Spleen (tissue), 11 donors: ENCODE measurements around the gene HCRT. TPM values are rescaled to one million over a fixed set of nuclear protein-coding genes. Genes with fewer than 3 reads are reported as not detected.

Experiments used
- DNase-seq: peaks from one replicate; pipeline ENCODE4 v3.0.0-alpha.2; 2020
- H3K27ac ChIP-seq, 8 donors: fragments of 200-600 bp; sonication (generic) in 7 of 8; 1 replicate in 4 of 8; 2 replicates in 4 of 8; pipeline versions ENCODE4 v1.5.0 to v1.8.0; 2016 to 2021; ENCODE audit warnings: inconsistent platforms in 4 of 8, mild to moderate bottlenecking in 4 of 8, moderate library complexity in 1 of 8
- H3K27me3 ChIP-seq, 7 donors: fragments of 200-600 bp; sonication (generic) in 6 of 7; replicated peaks in 1 of 7; 1 replicate in 4 of 7; 2 replicates in 3 of 7; pipeline versions ENCODE4 v1.5.0 to v1.8.0; 2016 to 2021; ENCODE audit warnings: inconsistent platforms in 3 of 7, mild to moderate bottlenecking in 1 of 7
- H3K36me3 ChIP-seq, 6 donors: fragments of 200-600 bp; sonication (generic) in 5 of 6; 1 replicate in 4 of 6; 2 replicates in 2 of 6; pipeline versions ENCODE4 v1.5.0 to v1.8.0; 2016 to 2021; ENCODE audit warnings: inconsistent platforms in 2 of 6
- H3K4me1 ChIP-seq, 6 donors: fragments of 200-600 bp; sonication (generic) in 5 of 6; 1 replicate in 3 of 6; 2 replicates in 3 of 6; pipeline versions ENCODE4 v1.5.0 to v1.8.0; 2016 to 2021; ENCODE audit warnings: inconsistent platforms in 3 of 6
- H3K4me3 ChIP-seq, 8 donors: fragments of 200-600 bp; sonication (generic) in 7 of 8; 1 replicate in 4 of 8; 2 replicates in 4 of 8; pipeline versions ENCODE4 v1.5.0 to v1.8.0; 2016 to 2021; ENCODE audit warnings: inconsistent platforms in 4 of 8, mild to moderate bottlenecking in 4 of 8, moderate library complexity in 2 of 8
- H3K9me3 ChIP-seq, 8 donors: fragments of 200-600 bp; sonication (generic) in 7 of 8; 1 replicate in 4 of 8; 2 replicates in 4 of 8; pipeline versions ENCODE4 v1.5.0 to v1.8.0; 2016 to 2021; ENCODE audit warnings: inconsistent platforms in 4 of 8
- POLR2A ChIP-seq, 3 donors: fragments of 450-650 bp; IDR thresholded peaks; one replicate each; pipeline ENCODE4 v1.5.1; 2017; ENCODE audit warnings: antibody characterized with exemption in 3 of 3, mild to moderate bottlenecking in 1 of 3
- POLR2AphosphoS5 ChIP-seq, 3 donors: sonication (generic); formaldehyde crosslinking; IDR thresholded peaks; one replicate each; pipeline ENCODE4 v1.5.1; 2017; ENCODE audit warnings: antibody characterized with exemption in 3 of 3
- WGBS, 5 donors: extraction: QIAGEN DNeasy Blood & Tissue Kit in 3 of 5; methylation state at CpG; one replicate each; pipeline versions ENCODE4 v1.1.5 to v1.1.7; 2013 to 2018; 5-methylcytosine and 5-hydroxymethylcytosine counted together
- intact Hi-C: fragments of 100-400 bp; cut with DNase I; formaldehyde crosslinking; loops from one replicate; pipeline ENCODE4 v1.15.0; 2023; ENCODE audit warnings: low total_unique reads
- polyA plus RNA-seq, 3 donors: library from polyadenylated mRNA; stranded (reverse); fragments of 200-250 nt; gene quantifications; one replicate each; pipeline ENCODE4 v1.2.1, GENCODE V29; 2013
- total RNA-seq, 7 donors: library from RNA; depleted of rRNA in 3 of 7; stranded (reverse); fragments of >200 nt in 3 of 7; fragmentation: NEBNext Ultra II Directional in 4 of 7; extraction: Animal tissue kit (Norgen Biotek cat#: 25700) in 4 of 7; gene quantifications; one replicate each; pipeline versions ENCODE4 v1.1.0 to v1.2.1, GENCODE V29; 2016 to 2021
- TF ChIP-seq, protein P1 (sequence below), 11 experiments: fragments of 200-600 bp in 7 of 11; fragments of 450-650 bp in 4 of 11; sonication (generic) in 4 of 11; IDR thresholded peaks in 8 of 11; conservative IDR thresholded peaks in 3 of 11; 1 replicate in 7 of 11; 2 replicates in 4 of 11; pipeline versions ENCODE4 v1.4.0 to v1.8.0; 2016 to 2021; ENCODE audit warnings: antibody characterized with exemption in 11 of 11, inconsistent platforms in 4 of 11, mild to moderate bottlenecking in 1 of 11
- donor health status: healthy with polysubstance abuse.
- donor health status: DM: no; HTN: no; CAD: no; lungs with moderate emphysema.
- donor health status: DM: no; HTN: no; CAD: no.
- donor health status: Bipolar disorder and iron deficiency.
- donor health status: healthy.
- donor health status: DM: no; HTN: no; CAD: no.
- donor health status: DM: yes; HTN: yes; CAD: no.

The HCRT gene
- total and polyA plus RNA-seq, 10 donors: not detected

DNA sequence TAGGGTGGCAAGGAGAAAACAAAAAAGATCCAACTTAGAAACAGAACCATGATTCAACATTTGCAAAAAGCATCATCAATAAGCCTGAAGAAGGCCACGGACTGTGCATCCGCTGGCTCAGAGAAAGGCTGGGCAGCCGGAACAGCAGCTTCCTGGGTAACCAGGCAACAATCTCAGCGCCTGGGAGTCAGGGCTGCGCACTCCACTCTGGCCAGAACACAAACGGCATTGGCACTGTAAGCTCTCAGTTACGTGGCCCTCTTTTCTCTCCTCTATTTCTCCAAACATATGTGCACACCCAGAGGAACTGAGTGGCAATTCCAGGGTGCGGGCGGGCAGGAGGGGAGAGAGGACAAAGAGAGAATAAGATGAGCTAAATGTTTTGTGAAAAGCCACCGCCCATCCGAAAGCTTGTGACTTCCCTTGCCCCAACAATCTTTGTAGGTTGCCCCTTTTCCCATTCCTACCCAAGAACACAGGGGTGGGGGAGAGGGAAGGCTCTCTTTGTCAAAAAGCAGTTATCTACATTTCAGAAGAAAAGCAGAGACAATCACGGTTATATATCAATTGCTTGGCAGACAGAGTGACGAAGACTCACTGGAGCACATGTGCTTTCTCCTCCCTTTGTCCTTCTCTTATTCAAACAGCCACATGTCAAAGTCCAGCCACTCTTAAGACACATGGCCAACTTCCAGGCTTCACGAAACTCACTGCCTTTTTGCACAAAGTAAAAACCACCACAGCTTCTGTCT is 15.6 kb upstream of the HCRT start:
- Histone ChIP-seq H3K4me3 (no peak overlapping the region), H3K9me3 (no peaks in the 10 kb centered on the region), H3K4me1 (peaks cover 9 to 32% (median 18%) of the 10 kb centered on the region in 6 donors), H3K27ac (peak overlapping the region in 2 of 8 donors; percentile 56 to 82), H3K36me3 (peaks cover 0 to 67% (median 49%) of the 10 kb centered on the region in 6 donors), H3K27me3 (no peaks in the 10 kb centered on the region)
- TF ChIP-seq POLR2AphosphoS5 (IDR thresholded peaks at IDR 0.05) (peak in 1 of 3 donors; percentile 19), POLR2A (IDR thresholded peaks at IDR 0.05) (no peak)
- TF ChIP-seq, protein P1, sequence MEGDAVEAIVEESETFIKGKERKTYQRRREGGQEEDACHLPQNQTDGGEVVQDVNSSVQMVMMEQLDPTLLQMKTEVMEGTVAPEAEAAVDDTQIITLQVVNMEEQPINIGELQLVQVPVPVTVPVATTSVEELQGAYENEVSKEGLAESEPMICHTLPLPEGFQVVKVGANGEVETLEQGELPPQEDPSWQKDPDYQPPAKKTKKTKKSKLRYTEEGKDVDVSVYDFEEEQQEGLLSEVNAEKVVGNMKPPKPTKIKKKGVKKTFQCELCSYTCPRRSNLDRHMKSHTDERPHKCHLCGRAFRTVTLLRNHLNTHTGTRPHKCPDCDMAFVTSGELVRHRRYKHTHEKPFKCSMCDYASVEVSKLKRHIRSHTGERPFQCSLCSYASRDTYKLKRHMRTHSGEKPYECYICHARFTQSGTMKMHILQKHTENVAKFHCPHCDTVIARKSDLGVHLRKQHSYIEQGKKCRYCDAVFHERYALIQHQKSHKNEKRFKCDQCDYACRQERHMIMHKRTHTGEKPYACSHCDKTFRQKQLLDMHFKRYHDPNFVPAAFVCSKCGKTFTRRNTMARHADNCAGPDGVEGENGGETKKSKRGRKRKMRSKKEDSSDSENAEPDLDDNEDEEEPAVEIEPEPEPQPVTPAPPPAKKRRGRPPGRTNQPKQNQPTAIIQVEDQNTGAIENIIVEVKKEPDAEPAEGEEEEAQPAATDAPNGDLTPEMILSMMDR (IDR thresholded peaks at IDR 0.05 in 8 of 11, conservative IDR thresholded peaks at IDR 0.05 in 3 of 11): no peak
- no peak for DNase-seq
- intact Hi-C loops: no loop called here
- WGBS, 5 donors: 78 to 89% (median 83%) methylated on average over 14 of the region's 14 CpGs

DNA sequence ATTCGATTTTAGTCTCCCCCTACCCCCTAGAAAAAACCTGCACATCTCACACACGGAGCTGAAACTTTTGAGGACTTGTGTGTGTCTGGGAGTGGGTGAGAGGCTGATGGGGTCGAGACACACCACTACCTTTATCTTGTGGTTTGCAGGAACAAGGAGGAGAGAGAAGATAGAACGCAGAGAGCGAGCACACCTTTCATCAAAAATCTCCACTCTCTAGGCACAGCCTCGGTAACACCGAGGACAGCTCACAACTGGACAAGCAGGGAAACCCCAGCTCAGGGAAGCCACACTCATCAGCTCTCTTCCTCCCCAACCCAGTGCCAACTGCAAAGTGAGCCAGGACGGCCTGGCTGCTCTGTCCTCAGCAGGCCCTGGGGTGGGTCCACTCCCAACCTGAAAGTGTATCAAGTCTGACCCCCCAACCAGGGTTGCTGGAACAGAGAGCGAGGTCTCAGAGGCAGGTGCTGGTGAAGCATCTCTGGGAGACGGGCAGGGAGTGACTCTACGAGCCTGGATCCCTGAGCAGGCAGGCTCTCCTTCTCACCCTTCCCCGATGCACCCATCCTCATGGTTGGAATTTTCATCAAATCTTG is 14.3 kb upstream of the HCRT start:
- peak overlapping the region in 7 of 8 donors; percentile 39 to 88 (median 78) for H3K27ac ChIP-seq
- no peak for TF ChIP-seq POLR2A (IDR thresholded peaks at IDR 0.05)
- peak in 1 of 3 donors; percentile 28 for TF ChIP-seq POLR2AphosphoS5 (IDR thresholded peaks at IDR 0.05)
- TF ChIP-seq, protein P1 (IDR thresholded peaks at IDR 0.05 in 8 of 11, conservative IDR thresholded peaks at IDR 0.05 in 3 of 11): no peak
- H3K27me3 ChIP-seq: no peaks in the 10 kb centered on the region
- H3K36me3 ChIP-seq: peaks cover 0 to 54% (median 38%) of the 10 kb centered on the region in 6 donors
- no peaks in the 10 kb centered on the region for H3K9me3 ChIP-seq
- peaks cover 14 to 38% (median 24%) of the 10 kb centered on the region in 6 donors for H3K4me1 ChIP-seq
- intact Hi-C loops: no loop called here
- 63 to 72% (median 72%) methylated on average over 12 of the region's 12 CpGs for WGBS, 5 donors
- no peak for DNase-seq
- H3K4me3 ChIP-seq: no peak overlapping the region

DNA sequence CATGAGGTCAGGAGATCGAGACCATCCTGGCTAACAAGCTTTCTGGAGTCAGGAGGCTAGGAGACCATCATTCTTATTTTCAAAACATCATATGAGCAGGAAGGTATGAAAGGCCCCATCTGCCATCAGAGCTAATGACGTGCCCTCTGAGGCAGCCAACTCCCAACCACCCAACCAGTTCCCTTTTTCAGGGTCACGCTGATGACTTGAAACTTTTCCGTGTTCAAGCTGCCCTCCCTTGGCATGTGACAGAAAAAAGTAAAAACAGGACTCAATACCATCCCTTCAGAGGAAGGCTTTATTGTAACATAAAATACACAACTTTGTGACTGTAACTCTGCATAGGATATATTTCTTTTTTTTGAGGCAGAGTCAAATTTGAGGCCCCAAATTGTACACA is 13.6 kb upstream of the HCRT start:
- DNase-seq: peak; percentile 83
- no peaks in the 10 kb centered on the region for H3K9me3 ChIP-seq
- 28 to 33% (median 31%) methylated on average over 4 of the region's 4 CpGs for WGBS, 5 donors
- peaks cover 14 to 44% (median 26%) of the 10 kb centered on the region in 6 donors for H3K4me1 ChIP-seq
- peak in 1 of 3 donors; percentile 47 for TF ChIP-seq POLR2AphosphoS5 (IDR thresholded peaks at IDR 0.05)
- TF ChIP-seq, protein P1 (IDR thresholded peaks at IDR 0.05 in 8 of 11, conservative IDR thresholded peaks at IDR 0.05 in 3 of 11): no peak
- peak overlapping the region; percentile 39 to 88 (median 76) for H3K27ac ChIP-seq
- intact Hi-C loops: no loop called here
- peaks cover 0 to 48% (median 32%) of the 10 kb centered on the region in 6 donors for H3K36me3 ChIP-seq
- H3K27me3 ChIP-seq: no peaks in the 10 kb centered on the region
- no peak overlapping the region for H3K4me3 ChIP-seq

DNA sequence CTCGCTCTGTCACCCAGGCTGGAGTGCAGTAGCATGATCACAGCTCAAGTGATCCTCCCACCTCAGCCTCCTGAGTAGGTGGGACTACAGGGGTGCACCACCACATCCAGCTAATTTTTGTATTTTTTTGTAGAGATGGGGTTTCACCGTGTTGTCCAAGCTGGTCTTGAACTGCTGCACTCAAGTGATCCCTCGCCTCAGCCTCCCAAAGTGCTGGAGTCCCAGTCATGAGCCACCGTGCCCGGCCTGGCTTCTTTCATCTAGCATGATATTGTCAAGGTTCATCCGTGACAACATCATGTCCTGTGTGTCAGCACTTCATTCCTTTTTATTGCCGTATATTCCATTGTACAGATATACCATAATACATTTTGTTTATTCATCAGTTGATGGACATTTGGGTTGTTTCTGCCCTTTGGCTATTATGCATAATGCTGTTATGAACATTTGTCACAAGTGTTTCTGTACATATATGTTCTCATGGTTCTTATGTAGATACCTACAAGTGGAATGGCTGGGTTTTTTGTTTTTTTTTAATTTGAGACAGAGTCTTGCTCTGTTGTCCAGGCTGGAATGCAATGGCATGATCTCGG is 12.4 kb upstream of the HCRT start:
- Histone ChIP-seq H3K4me3 (no peak overlapping the region), H3K9me3 (no peaks in the 10 kb centered on the region), H3K4me1 (peaks cover 24 to 56% (median 38%) of the 10 kb centered on the region in 6 donors), H3K36me3 (peaks cover 0 to 37% (median 24%) of the 10 kb centered on the region in 6 donors), H3K27ac (peak overlapping the region in 1 of 8 donors; percentile 82), H3K27me3 (no peaks in the 10 kb centered on the region)
- no peak for DNase-seq
- 92 to 98% (median 96%) methylated on average over 8 of the region's 8 CpGs for WGBS, 5 donors
- no peak for TF ChIP-seq POLR2A (IDR thresholded peaks at IDR 0.05)
- TF ChIP-seq, protein P1 (IDR thresholded peaks at IDR 0.05 in 8 of 11, conservative IDR thresholded peaks at IDR 0.05 in 3 of 11): no peak
- intact Hi-C loops: no loop called here
